Measurements from ENCODE around the gene NT5C3A.

DNA sequence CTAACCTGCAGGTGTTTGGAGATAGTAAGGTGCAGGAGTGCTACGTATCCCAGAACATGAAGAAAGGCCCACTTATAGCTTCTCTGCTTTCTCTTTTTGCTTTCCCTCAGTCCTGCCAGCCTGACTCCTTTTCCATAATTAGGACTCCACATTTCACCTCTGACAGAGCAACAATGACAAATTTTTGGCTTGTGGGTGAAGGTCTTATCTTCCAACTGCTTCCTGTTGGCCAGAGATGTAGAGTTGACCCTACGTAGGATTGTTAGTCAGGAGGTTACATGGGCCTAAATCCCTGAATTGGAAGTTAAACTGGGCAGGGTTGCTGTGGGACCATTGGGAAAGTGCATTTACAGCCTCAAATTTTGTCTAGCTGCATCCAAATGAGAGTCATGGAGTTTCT is 25.3 kb upstream of the NT5C3A start:
- no peak for TF ChIP-seq POLR2AphosphoS5 (IDR thresholded peaks at IDR 0.05; ENCODE audit: low read depth, low read length)
- TF ChIP-seq TAF1 (IDR thresholded peaks at IDR 0.05; ENCODE audit: borderline replicate concordance, low read depth, low read length) = no peak
